HG03066 (cell line): ENCODE data around the gene BIRC6.
"Not testable (repeated sequence)": the region's sequence is repeated elsewhere in the genome, so short reads cannot be mapped to it uniquely, and the experiment has no call there.

Experiments used
- ATAC-seq: cut with Tn5 transposase; IDR thresholded peaks from one replicate; pipeline ENCODE4 v1.9.1; 2021; ENCODE audit warnings: low read depth; ENCODE audit not compliant: unreplicated experiment

The BIRC6 gene

DNA sequence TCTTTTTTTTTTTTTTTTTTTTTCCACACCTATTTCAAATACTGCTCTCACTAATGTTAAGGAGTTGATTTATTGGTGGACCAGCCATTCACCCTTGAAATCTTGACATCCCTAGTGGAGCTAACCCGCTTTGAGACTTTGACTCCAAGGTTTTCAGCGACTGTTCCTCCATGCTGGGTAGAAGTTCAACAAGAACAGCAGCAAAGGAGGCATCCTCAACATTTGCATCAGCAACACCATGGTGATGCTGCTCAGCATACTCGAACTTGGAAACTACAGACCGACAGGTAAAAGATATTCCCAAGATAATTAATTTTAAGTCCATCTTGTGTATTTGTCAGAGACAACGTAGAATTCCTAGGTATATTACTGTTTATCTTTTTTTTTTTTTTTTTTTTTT, 74.0 kb downstream of the BIRC6 start:
- no peak for ATAC-seq

DNA sequence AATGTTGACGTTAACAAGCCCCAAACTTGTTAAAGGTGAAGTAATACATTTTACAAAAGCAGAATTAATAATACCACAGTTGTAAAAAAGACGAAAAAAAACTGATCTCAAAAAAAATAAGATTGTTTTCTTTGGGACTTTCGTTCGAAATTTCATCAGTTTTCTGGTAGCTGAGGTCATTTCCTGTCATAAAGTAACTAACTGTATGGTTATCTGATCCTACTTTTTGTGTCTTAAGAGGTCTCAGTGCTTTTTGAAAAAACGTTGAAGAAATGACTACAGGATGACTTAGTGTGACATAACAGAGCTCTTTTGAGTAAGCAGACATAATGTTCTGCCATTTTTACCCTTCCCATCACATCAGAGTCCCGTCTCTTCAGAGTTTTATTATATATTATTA, 79.3 kb downstream of the BIRC6 start:
- no peak for ATAC-seq

DNA sequence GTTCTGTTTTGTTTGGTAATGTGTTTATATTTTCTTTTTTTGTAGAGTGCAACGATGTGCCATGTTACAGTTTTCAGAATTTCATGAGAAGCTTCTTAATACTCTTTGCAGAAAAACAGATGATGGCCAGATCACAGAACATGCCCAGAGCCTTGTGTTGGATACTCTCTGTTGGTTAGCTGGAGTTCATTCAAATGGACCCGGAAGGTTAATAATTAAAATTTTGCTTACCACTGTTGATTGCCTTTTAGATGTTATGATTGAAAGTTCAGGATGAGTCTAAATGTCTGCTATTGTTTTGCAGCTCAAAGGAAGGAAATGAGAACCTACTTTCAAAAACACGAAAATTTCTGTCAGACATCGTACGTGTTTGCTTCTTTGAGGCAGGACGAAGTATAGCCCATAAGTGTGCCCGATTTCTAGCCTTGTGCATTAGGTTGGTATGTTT, 85.2 kb downstream of the BIRC6 start:
- ATAC-seq, result no peak

DNA sequence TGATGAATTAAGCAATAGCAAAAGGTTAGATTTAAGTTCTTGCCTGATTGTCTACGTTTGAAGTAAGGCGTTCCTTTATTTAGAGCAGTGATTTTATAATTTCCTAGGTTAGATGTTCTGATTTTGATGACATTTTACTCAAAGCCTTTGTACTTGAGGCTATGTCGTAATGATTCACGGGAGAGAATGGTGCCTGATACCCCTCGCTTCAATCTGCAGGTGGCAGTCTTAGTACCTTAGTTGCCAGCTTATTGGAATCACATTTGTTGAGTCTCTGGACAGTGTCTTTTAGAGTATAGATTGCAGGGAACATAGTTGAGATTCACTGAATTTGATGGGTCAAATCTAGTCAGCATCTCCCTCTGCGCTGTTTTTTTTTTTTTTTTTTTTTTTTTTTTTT, 89.5 kb downstream of the BIRC6 start:
- ATAC-seq, result no peak

GRCh38 chr2:32450851-32451250, 94.0 kb downstream of the BIRC6 start:
- no peak for ATAC-seq

DNA sequence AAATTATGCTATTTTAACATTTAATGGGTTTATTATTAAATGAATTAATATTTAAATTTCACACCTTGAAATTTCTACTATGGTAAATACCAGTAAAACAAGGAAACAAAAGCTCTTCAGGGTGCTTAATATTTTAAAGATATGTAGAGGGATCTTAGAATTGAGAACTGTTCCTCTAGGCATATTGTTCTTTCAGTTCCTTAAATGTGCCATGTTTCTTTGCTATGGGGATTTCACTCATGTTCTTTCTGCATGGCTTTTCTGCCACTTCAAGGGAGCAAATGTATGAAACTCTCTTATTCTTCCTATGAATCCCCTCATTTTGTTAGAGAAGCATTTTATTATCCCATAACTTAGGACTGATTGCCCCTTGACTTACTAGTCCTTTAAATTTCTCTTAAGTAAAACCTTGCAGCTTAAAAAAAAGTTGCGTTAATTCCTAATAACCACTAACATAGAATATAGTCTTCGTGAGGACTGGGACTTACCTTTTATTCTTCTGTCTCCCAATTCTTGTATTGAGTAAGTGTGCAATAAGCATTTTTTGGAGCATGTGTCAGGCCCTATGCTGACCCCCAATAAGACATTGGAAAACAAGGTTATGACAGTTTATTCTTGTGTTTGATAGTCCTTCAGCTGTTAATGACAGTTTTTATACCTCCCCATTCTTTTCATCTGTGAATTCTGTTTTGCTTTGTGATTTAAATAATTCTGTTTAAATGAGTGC, 95.7 kb downstream of the BIRC6 start:
- no peak for ATAC-seq

DNA sequence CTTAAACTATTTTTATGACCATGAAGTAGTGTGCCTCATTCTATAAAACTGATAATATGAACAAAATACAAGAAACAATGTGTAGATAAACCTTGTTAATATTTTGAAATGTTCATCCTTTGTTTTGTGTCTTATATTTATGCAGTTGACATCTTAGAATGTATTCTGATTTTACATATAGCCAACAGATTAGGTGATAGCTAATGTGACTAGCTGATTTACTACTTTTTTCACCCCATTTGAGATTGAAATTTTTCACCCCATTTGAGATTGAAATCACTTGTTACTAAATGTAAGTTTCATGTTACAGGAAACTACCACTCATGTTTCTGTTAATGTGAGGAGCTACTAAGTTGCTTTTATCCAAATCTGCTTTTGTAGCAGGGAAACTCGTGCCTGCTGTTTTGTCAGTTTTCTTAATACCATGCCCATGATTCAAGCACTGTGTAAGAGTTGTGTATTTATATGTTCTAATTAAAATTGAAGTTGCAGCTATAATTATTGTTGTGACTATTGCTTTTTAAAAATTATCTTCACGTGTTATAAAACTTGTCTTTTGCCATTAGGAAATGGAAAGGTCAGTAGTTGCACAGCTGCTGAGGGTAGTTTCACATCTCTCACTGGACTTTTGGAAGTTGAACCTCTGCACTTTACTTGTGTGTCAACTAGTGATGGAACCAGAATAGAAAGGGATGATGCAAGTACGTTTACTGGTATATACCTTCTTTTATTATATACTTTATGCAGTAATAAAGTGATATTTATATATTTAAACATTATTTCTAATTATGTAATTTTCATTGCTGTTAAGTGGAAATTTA, 96.6 kb downstream of the BIRC6 start:
- ATAC-seq, result no peak

DNA sequence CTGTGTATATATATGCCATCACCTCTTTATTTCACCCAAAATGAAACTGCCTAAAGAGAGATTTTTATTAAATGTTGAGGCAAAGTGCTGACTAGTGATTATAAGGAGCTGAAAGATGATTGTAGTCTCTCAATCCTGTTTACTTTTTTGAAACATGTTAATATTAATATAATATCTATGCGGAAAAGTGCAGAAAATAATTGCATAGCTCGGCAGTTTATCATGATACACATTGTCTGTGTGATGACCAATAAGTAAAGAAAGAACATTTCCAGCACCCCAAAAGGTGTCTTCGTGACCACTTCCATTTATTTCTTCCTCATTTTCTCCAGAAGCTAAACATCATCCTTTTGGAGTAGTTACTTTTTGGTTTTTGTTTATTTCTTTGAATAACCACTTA, 99.0 kb downstream of the BIRC6 start:
- ATAC-seq, result no peak

GRCh38 chr2:32456808-32457207, 100.0 kb downstream of the BIRC6 start:
- no peak for ATAC-seq

GRCh38 chr2:32457814-32458213, 101.0 kb downstream of the BIRC6 start:
- ATAC-seq, result no peak

GRCh38 chr2:32460861-32461260, 104.0 kb downstream of the BIRC6 start:
- ATAC-seq, result not testable (repeated sequence)

GRCh38 chr2:32463110-32463509, 106.3 kb downstream of the BIRC6 start:
- ATAC-seq, result no peak

GRCh38 chr2:32464431-32464830, 107.6 kb downstream of the BIRC6 start:
- no peak for ATAC-seq

DNA sequence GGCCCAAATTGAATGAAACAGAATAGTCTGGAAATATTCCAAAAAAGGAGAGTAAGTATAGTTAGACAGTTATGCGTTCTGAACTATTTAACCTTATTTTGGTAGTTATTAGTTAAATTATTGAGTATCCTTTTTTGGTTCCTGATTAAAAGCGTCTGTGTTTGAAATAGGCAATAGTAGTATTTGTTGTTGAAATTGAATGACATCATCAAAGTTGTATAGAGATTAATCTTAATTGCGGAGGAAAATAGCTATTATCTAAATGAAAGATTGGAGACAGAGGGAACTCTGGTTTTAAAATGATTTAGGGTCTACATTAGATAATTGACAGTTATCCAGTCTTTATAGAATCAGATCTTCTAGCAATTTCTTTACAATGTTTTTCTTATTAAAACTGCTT, 115.8 kb downstream of the BIRC6 start:
- ATAC-seq, result no peak

- ATAC-seq, result no peak
These were observed 117.6 kb downstream of the BIRC6 start for GRCh38 chr2:32474381-32474780.

DNA sequence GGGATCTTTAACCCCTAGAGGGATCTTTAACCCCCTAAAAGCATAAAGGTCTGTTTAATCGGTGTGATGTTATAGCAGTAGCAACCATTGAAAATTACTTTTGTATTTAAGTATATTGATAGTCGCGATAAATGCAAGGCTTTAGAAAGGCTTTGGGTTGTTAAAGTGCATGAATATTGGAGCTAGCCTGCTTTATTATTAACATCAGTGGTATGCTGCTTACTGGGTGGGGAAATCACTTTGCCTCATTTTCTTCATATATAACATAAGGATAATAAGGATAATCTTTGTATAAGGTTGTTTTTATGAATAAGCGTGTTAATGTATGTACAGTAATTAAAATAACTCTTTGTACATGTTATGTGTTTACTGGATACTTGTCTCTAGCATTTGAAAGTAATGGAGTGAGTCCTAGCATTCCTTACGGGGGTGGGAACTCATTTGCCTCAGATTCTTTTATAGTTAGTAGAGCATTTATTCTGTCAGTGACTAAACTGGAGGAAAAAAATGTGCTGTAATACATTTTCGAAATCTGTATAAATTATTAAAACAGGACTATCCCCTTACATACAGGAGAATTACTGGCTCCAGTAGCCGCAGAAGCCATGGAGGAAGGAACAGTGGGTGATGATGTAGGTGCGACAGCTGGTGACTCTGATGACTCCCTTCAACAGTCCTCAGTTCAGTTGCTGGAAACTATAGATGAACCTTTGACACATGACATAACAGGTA, 122.2 kb downstream of the BIRC6 start:
- no peak for ATAC-seq

DNA sequence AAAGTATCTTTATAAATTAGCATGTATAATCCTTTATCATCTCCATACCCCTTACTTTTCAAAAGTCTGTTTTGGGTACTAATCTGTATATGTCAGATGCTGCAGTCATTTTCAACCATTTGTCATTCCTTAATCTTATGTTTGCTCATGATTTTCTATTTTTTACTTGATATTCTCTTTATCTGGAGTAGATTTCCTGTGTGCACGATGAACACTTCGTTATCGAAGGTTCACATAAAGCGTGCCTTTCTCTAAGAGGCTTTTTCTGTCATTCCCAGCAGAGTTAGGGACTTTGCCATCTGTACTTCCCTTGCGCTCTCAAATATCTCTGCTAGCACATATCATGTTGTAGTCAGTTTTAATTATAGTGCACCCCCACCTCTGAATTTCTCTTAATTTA, 123.2 kb downstream of the BIRC6 start:
- ATAC-seq, result no peak

DNA sequence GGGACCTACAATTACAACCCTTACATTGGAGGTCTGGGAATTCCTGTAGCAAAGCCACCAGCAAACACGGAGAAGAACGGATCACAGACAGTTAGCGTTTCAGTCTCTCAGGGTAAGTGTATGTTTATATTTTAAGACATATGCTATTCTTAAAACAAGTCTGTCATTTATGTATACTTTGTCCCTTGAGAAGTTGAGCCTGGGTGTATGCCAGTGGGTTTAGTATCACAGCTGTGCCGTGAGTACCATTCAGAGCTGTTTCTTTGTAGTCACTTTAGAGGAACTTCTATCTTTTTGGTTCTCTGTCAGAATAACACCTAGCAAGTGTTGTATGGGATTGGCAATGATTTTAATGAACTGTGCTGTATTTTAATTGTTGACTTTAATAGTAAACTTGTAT, 125.6 kb downstream of the BIRC6 start:
- no peak for ATAC-seq

GRCh38 chr2:32484937-32485336, 128.1 kb downstream of the BIRC6 start:
- no peak for ATAC-seq

DNA sequence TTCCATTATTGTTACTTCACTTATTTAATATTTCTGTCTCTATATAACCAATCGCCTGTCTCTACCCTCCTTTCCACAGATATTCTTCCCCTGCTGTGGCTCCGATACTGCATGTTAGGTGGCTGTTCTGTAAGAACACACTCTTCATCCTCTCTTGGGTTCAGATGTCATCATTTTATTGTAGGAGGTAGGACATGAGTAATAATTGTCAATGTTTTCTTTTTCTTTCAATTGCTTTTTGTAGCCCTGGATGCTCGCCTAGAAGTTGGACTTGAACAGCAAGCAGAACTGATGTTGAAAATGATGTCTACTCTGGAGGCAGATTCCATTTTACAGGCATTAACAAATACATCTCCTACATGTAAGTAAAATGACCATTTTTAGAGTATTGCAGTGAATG, 128.6 kb downstream of the BIRC6 start:
- no peak for ATAC-seq

- ATAC-seq, result no peak
These were observed 132.2 kb downstream of the BIRC6 start for GRCh38 chr2:32489061-32489460.
